Upper lobe of right lung (tissue), 1 donor: ENCODE measurements around the gene OARD1. TPM values are rescaled to one million over a fixed set of nuclear protein-coding genes. Genes with fewer than 3 reads are reported as not detected.
A peak's percentile ranks its signal among the peaks of the same experiment; 100 is the strongest.

Experiments used
- ATAC-seq: fragments of 200-7000 bp; cut with Tn5 transposase; one replicate; pipeline ENCODE4 v1.9.1; 2020; ENCODE audit warnings: mild to moderate bottlenecking, moderate library complexity
- DNase-seq: peaks from one replicate; pipeline ENCODE4 v3.0.0-alpha.2; 2020
- H3K27ac ChIP-seq: fragments of 200-600 bp; one replicate; pipeline ENCODE4 v1.8.0; 2022
- H3K27me3 ChIP-seq: fragments of 200-600 bp; one replicate; pipeline ENCODE4 v1.8.0; 2022; ENCODE audit warnings: mild to moderate bottlenecking
- H3K36me3 ChIP-seq: fragments of 200-600 bp; one replicate; pipeline ENCODE4 v1.8.0; 2022
- H3K4me1 ChIP-seq: fragments of 200-600 bp; one replicate; pipeline ENCODE4 v1.8.0; 2022
- H3K4me3 ChIP-seq: fragments of 200-600 bp; one replicate; pipeline ENCODE4 v1.8.0; 2022; ENCODE audit warnings: mild to moderate bottlenecking
- H3K9me3 ChIP-seq: fragments of 200-600 bp; one replicate; pipeline ENCODE4 v1.8.0; 2022
- intact Hi-C: fragments of 100-400 bp; cut with DNase I; formaldehyde crosslinking; loops from one replicate; pipeline ENCODE4 v1.11.0; 2022
- total RNA-seq: library from RNA; stranded (reverse); fragmentation: NEBNext Ultra II Directional; extraction: Animal tissue kit (Norgen Biotek cat#: 25700); gene quantifications from one replicate; pipeline ENCODE4 v1.2.1, GENCODE V29; 2021
- TF ChIP-seq, protein P1 (sequence below): fragments of 200-600 bp; IDR thresholded peaks from one replicate; pipeline ENCODE4 v1.8.0; 2022; ENCODE audit warnings: antibody characterized with exemption
- donor health status: DM: no; HTN: yes; CAD: no; lungs with severe emphysema.

Gene OARD1
- total RNA-seq, 1 donor from 2014 or later = 22.1 TPM

DNA sequence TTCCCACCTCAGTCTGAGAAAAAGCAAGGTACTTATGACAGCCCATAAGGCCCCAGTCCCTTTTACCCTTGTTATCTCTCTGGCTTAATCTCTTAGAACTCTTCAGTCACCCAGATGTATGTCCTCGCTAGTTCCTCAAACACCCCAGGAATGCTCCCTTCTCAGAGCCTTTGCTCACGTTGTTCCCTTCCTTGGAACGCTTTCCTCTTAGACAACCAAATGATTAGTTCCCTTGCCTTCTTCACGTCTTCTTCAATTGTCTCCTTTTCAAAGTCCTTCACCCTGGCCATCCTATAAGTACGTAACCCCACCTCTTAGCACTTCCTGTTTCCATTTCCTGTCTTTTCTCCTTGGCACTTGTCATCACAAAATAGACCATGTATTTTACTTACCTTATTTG lies 20.3 kb downstream of the OARD1 start:
- Histone ChIP-seq H3K4me3 (no peak overlapping the region), H3K4me1 (no peaks in the 10 kb centered on the region), H3K27ac (no peak overlapping the region), H3K9me3 (no peaks in the 10 kb centered on the region), H3K27me3 (no peaks in the 10 kb centered on the region), H3K36me3 (no peaks in the 10 kb centered on the region)
- peak; percentile 20 for ATAC-seq
- TF ChIP-seq, protein P1, sequence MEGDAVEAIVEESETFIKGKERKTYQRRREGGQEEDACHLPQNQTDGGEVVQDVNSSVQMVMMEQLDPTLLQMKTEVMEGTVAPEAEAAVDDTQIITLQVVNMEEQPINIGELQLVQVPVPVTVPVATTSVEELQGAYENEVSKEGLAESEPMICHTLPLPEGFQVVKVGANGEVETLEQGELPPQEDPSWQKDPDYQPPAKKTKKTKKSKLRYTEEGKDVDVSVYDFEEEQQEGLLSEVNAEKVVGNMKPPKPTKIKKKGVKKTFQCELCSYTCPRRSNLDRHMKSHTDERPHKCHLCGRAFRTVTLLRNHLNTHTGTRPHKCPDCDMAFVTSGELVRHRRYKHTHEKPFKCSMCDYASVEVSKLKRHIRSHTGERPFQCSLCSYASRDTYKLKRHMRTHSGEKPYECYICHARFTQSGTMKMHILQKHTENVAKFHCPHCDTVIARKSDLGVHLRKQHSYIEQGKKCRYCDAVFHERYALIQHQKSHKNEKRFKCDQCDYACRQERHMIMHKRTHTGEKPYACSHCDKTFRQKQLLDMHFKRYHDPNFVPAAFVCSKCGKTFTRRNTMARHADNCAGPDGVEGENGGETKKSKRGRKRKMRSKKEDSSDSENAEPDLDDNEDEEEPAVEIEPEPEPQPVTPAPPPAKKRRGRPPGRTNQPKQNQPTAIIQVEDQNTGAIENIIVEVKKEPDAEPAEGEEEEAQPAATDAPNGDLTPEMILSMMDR = no peak
- no peak for DNase-seq
- intact Hi-C loops = no loop called here

DNA sequence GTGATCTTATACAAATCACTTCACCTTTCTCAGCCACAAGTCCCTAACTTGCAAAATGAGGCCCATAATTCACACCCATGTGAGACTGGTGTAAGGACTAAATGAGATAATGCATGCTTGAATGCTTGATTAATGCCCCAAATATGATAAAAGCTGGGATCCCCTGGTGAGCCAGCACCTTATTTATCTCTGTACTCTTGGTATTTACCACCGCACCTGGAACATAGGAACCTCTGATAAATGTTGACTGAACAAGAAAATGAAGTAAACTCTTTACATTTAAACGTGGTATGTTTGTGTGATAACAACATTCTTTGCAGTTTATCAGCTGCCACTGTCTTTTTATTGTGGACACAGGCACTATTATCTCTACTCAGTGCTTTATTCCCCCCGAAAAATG lies 21.6 kb downstream of the OARD1 start:
- intact Hi-C loops = no loop called here

DNA sequence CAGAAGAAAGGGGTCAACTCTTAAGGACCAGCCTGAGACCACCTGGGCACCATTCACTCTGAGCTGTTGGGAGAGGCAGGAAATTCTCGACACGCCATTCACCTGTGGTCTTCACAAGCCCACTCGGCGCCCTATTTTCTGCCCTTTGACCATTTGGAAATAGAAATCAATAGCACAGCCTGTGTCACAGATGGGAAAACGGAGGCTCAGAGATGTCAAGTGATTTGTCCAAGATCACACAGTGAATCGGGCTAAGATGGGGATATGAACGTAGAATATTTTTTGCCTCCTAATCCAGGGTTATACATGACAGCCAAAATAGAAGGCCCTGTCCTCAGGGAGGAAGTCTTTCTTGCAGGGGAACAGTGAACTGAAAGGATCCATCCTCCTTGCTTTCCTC lies 22.2 kb downstream of the OARD1 start:
- no peak for DNase-seq
- TF ChIP-seq, protein P1 = no peak
- Histone ChIP-seq H3K36me3 (no peaks in the 10 kb centered on the region), H3K27me3 (no peaks in the 10 kb centered on the region), H3K4me1 (no peaks in the 10 kb centered on the region), H3K27ac (no peak overlapping the region), H3K4me3 (no peak overlapping the region), H3K9me3 (no peaks in the 10 kb centered on the region)
- ATAC-seq = no peak
- intact Hi-C loops = no loop called here

More for the DNA sequence above, 21.6 kb downstream of the OARD1 start:
- Histone ChIP-seq H3K27ac (no peak overlapping the region), H3K36me3 (no peaks in the 10 kb centered on the region), H3K4me1 (no peaks in the 10 kb centered on the region), H3K4me3 (no peak overlapping the region), H3K9me3 (no peaks in the 10 kb centered on the region), H3K27me3 (no peaks in the 10 kb centered on the region)
- TF ChIP-seq, protein P1 = no peak
- ATAC-seq = no peak
- DNase-seq = no peak

DNA sequence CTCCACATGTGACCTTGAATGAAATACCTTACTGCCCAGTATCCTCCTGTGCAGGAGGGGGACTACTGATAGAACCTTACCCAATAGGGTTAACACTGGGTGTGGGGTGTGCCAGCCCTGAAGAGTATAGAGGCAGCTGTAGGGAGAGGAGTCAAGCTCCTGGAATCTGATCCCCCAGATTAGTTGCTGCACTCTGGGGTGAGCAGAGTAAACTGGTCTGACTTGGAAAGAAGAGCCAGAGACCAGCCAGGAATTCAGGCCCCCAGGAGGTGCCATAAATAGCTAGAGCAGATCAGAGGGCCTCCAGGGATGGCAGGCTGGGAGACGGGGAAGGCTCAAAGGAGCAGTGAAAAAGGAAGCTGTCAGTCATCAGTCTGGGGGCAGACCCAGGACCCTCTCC lies 22.6 kb downstream of the OARD1 start:
- Histone ChIP-seq H3K27me3 (no peaks in the 10 kb centered on the region), H3K36me3 (no peaks in the 10 kb centered on the region), H3K4me3 (no peak overlapping the region), H3K27ac (no peak overlapping the region), H3K4me1 (no peaks in the 10 kb centered on the region), H3K9me3 (no peaks in the 10 kb centered on the region)
- DNase-seq (no peak), ATAC-seq (no peak)
- TF ChIP-seq, protein P1 = no peak
- intact Hi-C loops = no loop called here

DNA sequence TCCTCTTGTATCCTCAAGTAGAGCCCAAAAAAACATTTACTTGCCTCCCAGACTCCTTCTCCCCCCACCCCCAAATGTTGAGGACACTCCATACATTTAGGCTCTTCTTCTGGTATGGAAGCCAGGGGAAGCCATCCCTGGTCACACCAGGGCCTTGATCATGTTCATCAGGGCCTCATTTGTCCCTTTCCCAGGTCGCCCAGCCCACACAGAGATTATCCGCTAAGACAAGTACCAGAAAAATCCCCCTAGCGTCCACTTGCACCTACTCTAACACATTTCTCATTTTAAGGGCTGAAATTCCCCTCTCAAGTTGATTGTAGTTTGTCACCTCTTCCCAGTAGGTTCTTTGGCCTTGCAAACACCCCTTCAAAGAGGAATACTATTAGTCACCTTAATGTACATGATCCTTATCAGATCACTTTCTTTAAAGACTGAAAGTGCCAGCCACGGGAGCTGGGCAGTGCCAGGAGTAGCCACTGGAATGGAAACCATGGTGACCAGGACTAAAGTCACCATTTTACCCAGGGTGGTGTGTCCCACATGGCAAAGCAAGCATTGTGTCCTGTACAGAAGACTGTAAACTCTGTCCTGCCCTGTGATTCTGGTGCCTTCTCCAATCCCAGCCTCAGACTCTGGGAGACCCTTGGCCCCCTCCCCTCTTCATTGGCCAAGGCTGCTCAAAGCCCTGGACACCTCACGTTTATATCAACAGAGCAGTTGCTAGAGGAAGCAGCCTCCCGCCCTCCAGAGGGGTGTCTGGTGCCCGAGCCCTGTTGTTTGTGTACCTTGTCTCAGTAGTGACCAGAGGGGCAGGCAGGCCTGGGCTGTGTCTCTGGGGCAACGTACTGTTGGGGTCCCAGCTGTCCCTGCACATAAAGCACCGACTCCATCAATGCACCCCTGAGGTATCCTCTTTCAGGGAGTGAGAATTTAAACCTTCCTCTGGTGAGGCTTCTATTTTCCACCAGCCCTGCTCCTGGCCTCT lies 24.1 kb downstream of the OARD1 start:
- ATAC-seq (peak; percentile 4), DNase-seq (no peak)
- Histone ChIP-seq H3K36me3 (no peaks in the 10 kb centered on the region), H3K27me3 (no peaks in the 10 kb centered on the region), H3K4me1 (no peaks in the 10 kb centered on the region), H3K27ac (no peak overlapping the region), H3K4me3 (no peak overlapping the region), H3K9me3 (no peaks in the 10 kb centered on the region)
- intact Hi-C loops = no loop called here
- TF ChIP-seq, protein P1 = no peak
